ENCODE measurements around the gene KHK.

KHK gene

GRCh38 chr2:27128668-27129571, 42.3 kb downstream of the KHK start:
- DNase-seq (ENCODE audit: low read depth): no peak

GRCh38 chr2:27130396-27130795, 43.8 kb downstream of the KHK start:
- DNase-seq (ENCODE audit: low read depth): no peak

GRCh38 chr2:27131429-27131828, 44.9 kb downstream of the KHK start:
- DNase-seq (ENCODE audit: low read depth): no peak

- DNase-seq (ENCODE audit: low read depth): no peak
These were observed 46.8 kb downstream of the KHK start for GRCh38 chr2:27133195-27133875.

GRCh38 chr2:27133905-27134780, 47.6 kb downstream of the KHK start, which contains the start of gene PREB:
Gene PREB, minus strand, starts transcription at chr2:27134636. Its CDS starts 215 bp downstream, at chr2:27134421.
- DNase-seq (ENCODE audit: low read depth): peak; percentile 97

- DNase-seq (ENCODE audit: low read depth): no peak
These were observed 48.4 kb downstream of the KHK start for GRCh38 chr2:27134781-27135477.

- DNase-seq (ENCODE audit: low read depth): no peak
These were observed 48.9 kb downstream of the KHK start for GRCh38 chr2:27135478-27135955.

GRCh38 chr2:27136751-27137150, 50.2 kb downstream of the KHK start:
- DNase-seq (ENCODE audit: low read depth): no peak

GRCh38 chr2:27137322-27137935, 50.9 kb downstream of the KHK start:
- no peak for DNase-seq (ENCODE audit: low read depth)

GRCh38 chr2:27138111-27138510, 51.5 kb downstream of the KHK start:
- DNase-seq (ENCODE audit: low read depth): no peak

GRCh38 chr2:27139310-27139709, 52.7 kb downstream of the KHK start, which contains the start of gene PRR30:
Gene PRR30, minus strand, starts transcription at chr2:27139410. Its CDS starts 1,081 bp downstream, at chr2:27138329.
- DNase-seq (ENCODE audit: low read depth): no peak

- DNase-seq (ENCODE audit: low read depth): no peak
These were observed 56.7 kb downstream of the KHK start for GRCh38 chr2:27143285-27143684.

GRCh38 chr2:27145682-27146081, 59.1 kb downstream of the KHK start:
- no peak for DNase-seq (ENCODE audit: low read depth)

GRCh38 chr2:27147935-27148334, 61.4 kb downstream of the KHK start:
- no peak for DNase-seq (ENCODE audit: low read depth)

- no peak for DNase-seq (ENCODE audit: low read depth)
These were observed 62.3 kb downstream of the KHK start, which contains the start of gene TCF23 for GRCh38 chr2:27148801-27149439. Gene TCF23, plus strand, starts transcription at chr2:27149004. Its CDS starts 130 bp downstream, at chr2:27149134.

- no peak for DNase-seq (ENCODE audit: low read depth)
These were observed 63.2 kb downstream of the KHK start for GRCh38 chr2:27149570-27150405.

Measured in activated T-cell treated with anti-CD3 and anti-CD28 coated beads for 1 hour (primary cell).